ENCODE data around the gene KCNJ6.

Gene KCNJ6

GRCh38 chr21:37659874-37660273 is 256.4 kb downstream of the KCNJ6 start:
- H3K27ac ChIP-seq, result no peak overlapping the region
- H3K4me3 ChIP-seq (ENCODE audit: low read depth, low read length), result no peak overlapping the region
- H3K36me3 ChIP-seq (replicated peaks), result no peaks in the 10 kb centered on the region
- in situ Hi-C loops (cut with HindIII; ENCODE audit: low pct_ligation_motif_present, low sequenced_read_pairs), result no loop called here
- DNase-seq, result no peak
- H3K27me3 ChIP-seq (replicated peaks), result no peaks in the 10 kb centered on the region
- TF ChIP-seq, protein P1, sequence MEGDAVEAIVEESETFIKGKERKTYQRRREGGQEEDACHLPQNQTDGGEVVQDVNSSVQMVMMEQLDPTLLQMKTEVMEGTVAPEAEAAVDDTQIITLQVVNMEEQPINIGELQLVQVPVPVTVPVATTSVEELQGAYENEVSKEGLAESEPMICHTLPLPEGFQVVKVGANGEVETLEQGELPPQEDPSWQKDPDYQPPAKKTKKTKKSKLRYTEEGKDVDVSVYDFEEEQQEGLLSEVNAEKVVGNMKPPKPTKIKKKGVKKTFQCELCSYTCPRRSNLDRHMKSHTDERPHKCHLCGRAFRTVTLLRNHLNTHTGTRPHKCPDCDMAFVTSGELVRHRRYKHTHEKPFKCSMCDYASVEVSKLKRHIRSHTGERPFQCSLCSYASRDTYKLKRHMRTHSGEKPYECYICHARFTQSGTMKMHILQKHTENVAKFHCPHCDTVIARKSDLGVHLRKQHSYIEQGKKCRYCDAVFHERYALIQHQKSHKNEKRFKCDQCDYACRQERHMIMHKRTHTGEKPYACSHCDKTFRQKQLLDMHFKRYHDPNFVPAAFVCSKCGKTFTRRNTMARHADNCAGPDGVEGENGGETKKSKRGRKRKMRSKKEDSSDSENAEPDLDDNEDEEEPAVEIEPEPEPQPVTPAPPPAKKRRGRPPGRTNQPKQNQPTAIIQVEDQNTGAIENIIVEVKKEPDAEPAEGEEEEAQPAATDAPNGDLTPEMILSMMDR (IDR thresholded peaks at IDR 0.05; ENCODE audit: low read depth, low read length, missing control alignments), result no peak

DNA sequence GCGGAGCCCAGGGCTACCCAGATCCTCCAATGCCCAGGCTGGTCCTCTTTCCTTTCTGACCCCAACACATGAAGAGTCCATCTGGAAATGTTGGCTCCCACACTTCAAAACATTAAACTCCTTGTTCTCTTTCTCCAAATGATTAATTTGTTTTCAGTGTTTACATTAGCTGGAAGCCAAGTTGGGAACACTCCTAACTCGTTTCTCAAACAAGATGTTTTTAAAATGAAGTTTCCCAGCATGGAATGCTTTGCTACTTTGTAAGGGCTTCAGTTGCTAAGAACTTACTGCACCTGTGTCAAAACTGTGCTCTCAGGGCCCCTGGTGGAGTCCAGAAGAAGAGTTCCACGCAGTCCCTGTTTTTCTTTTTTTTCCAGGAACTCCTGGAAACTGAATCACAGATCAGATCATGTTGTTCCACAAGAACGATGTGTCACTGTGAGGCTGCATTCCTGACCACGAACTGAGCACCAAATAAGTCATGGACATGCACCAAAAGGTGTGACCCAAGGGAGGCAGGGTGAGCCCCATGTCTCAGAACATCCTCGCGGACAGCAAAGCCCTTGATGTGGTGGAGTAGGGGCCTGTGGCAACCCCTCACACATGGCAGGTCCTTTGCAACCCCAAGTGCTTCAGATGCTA is 257.3 kb downstream of the KCNJ6 start:
- Histone ChIP-seq H3K27ac (no peak overlapping the region), H3K36me3 (replicated peaks) (no peaks in the 10 kb centered on the region), H3K27me3 (replicated peaks) (no peaks in the 10 kb centered on the region), H3K4me3 (ENCODE audit: low read depth, low read length) (no peak overlapping the region)
- TF ChIP-seq, protein P1 (IDR thresholded peaks at IDR 0.05; ENCODE audit: low read depth, low read length, missing control alignments), result peak; percentile 59
- DNase-seq, result peak; percentile 69
- in situ Hi-C loops (cut with HindIII; ENCODE audit: low pct_ligation_motif_present, low sequenced_read_pairs), result no loop called here

DNA sequence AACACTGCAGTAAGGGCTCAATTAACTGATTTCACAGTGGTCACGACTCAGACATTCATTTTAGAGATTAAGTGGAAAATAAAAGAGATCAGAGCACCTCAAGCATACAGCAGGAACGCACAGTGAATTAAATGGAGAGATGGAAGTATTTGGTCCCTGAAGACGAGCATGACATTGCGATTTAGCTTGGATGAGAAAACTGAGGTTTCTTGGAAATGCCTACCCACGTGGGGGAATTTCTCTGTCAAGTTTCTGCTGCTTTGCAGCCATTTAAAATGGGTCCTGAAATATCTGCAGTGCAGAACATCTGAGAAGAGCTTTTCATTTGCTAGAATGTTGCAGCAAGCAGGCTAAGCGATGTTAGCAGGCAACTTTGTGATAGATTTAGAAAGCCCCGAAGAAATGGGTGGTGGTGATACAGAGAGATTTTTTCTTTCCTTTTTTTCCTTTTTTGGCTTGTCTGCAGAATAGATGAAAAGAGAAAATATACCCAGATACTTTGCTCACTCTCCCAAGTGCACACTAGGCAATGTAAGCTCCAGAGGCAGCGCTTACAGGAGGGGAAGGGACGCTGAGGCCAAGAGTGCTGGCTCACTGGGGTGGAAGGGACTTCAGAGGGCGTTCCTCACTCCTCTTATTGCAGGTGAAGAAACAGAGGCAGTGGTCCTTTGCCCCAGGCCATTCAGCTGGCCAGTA is 258.0 kb downstream of the KCNJ6 start:
- no peaks in the 10 kb centered on the region for H3K36me3 ChIP-seq (replicated peaks)
- in situ Hi-C loops (cut with HindIII; ENCODE audit: low pct_ligation_motif_present, low sequenced_read_pairs), result no loop called here
- no peak for DNase-seq
- H3K27ac ChIP-seq, result no peak overlapping the region
- TF ChIP-seq, protein P1 (IDR thresholded peaks at IDR 0.05; ENCODE audit: low read depth, low read length, missing control alignments), result no peak
- H3K4me3 ChIP-seq (ENCODE audit: low read depth, low read length), result no peak overlapping the region
- H3K27me3 ChIP-seq (replicated peaks), result no peaks in the 10 kb centered on the region

GRCh38 chr21:37656899-37657298 is 259.4 kb downstream of the KCNJ6 start:
- H3K36me3 ChIP-seq (replicated peaks), result no peaks in the 10 kb centered on the region
- in situ Hi-C loops (cut with HindIII; ENCODE audit: low pct_ligation_motif_present, low sequenced_read_pairs), result no loop called here
- TF ChIP-seq, protein P1 (IDR thresholded peaks at IDR 0.05; ENCODE audit: low read depth, low read length, missing control alignments), result no peak
- no peak overlapping the region for H3K4me3 ChIP-seq (ENCODE audit: low read depth, low read length)
- no peak for DNase-seq
- H3K27me3 ChIP-seq (replicated peaks), result peaks cover 2% of the 10 kb centered on the region
- H3K27ac ChIP-seq, result no peak overlapping the region

- TF ChIP-seq, protein P1 (IDR thresholded peaks at IDR 0.05; ENCODE audit: low read depth, low read length, missing control alignments), result no peak
- no peak for DNase-seq
- peaks cover 2% of the 10 kb centered on the region for H3K27me3 ChIP-seq (replicated peaks)
- in situ Hi-C loops (cut with HindIII; ENCODE audit: low pct_ligation_motif_present, low sequenced_read_pairs), result no loop called here
- no peak overlapping the region for H3K27ac ChIP-seq
- no peaks in the 10 kb centered on the region for H3K36me3 ChIP-seq (replicated peaks)
- H3K4me3 ChIP-seq (ENCODE audit: low read depth, low read length), result no peak overlapping the region
Observed at GRCh38 chr21:37655611-37656300, 260.5 kb downstream of the KCNJ6 start.
